ENCODE results near the gene TMEFF1.

TMEFF1 gene

DNA sequence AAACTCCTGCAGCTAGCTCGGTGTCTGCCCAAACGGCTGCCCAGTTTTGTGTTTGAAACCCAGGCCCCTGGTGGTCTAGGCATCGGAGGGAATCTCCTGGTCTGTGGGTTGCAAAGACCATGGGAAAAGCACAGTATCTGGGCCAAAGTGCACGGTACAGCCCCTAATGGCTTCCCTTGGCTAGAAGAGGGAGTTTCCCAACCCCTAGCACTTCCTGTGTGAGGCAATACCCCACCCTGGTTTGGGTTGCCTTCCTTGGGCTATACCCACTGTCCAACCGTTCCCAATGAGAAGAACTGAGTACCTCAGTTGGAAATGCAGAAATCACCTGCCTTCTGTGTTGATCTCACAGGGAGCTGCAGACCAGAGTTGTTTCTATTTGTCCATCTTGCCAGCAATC lies 146.7 kb downstream of the TMEFF1 start:
- no peak for DNase-seq

DNA sequence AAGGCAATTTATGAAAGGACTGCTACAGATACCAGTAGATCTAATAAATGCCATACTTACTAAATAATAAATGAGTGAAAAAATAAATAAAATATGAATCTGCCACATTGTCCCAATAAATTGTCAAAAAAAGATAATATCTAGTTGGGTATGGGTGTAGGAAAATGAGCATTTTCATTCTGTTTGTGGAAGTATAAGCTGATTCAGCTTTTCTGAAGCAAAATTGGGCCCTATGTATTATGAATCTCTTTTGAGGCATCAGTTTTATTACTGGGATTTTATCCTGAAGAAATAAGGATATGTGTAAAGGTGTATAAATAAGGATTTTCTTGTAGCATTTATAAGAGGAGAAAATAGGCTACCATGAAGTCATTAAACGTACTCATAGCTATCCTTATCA lies 151.0 kb downstream of the TMEFF1 start:
- no peak for DNase-seq

GRCh38 chr9:100626949-100627348 lies 154.0 kb downstream of the TMEFF1 start:
- DNase-seq = no peak

Measured in hippocampal formation (tissue), 2 donors.